HG02759 (cell line): ENCODE data around the gene ANXA1.

ENCODE experiments used
- ATAC-seq: cut with Tn5 transposase; IDR thresholded peaks from one replicate; pipeline ENCODE4 v1.9.1; 2021; ENCODE audit warnings: mild to moderate bottlenecking, moderate library complexity; ENCODE audit not compliant: unreplicated experiment

The ANXA1 gene

DNA sequence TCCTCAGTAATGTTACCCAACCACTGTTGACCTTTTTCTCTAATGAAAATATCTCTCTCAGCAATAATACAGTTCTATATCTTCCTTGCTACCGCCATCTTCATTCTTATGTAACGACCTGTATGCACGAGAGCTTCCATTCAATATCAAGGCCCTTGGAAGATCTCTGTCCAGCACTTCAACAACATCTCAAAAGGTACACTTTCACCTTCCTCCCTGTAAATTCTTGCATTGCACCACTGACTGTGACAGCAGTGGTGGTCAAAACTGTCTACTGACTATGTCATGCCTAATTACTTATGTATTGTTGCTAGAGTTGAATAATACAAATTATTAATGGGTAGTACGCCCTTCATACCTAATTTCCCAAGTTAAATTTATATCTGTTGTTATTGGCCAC lies 53.3 kb downstream of the ANXA1 start:
- no peak for ATAC-seq

DNA sequence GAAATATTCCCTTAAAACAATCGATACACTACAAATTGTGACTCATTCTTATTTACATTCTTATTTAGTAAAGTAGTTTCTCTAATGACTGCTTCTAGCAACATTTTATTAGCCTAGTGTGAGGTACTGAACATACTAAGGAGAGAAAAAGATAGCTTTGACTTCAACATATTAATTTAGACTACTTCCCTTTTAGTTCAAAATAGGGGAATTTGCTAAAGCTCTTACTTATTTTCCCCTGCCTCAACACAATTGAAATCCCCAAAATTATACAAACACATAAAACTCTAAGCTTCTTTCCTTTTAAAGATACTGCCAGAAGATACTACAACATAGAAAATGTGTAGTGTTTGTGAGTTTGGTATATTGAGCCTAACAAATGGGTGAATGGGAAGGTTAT lies 55.2 kb downstream of the ANXA1 start:
- no peak for ATAC-seq

DNA sequence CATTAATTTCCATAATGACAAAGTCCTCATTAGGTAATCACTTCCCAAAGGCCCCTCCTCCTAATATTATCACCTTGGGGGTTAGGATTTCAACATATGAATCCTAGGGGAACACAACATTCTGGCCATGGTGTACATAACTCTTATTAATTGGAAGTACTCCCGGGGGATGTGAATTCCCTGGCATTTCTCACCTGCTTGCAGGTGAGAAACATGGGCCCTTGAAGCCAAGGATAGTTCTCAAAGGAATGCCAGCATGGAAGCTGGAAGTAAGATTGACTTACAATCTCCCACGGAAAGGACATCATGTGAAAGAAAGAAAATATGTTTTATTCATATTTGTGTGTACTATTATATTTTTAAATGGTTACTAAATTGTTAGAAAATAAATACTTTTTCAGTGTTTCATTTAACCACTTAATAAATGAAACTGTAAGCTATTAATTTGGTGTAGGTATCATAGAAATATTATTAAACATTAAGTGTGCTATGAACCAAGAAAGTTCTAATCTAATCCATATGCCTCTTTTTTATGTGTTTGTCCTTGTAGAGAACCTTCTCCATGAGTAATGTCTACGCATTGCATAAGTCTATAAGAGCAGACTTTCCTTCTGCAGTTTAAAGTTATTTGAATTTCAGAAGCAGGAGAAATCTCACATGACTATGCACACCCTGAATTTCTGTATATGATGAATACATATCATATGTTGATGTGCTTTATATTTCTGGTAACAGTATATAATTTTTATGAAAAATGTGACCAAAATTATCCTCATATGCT lies 59.4 kb downstream of the ANXA1 start:
- no peak for ATAC-seq

DNA sequence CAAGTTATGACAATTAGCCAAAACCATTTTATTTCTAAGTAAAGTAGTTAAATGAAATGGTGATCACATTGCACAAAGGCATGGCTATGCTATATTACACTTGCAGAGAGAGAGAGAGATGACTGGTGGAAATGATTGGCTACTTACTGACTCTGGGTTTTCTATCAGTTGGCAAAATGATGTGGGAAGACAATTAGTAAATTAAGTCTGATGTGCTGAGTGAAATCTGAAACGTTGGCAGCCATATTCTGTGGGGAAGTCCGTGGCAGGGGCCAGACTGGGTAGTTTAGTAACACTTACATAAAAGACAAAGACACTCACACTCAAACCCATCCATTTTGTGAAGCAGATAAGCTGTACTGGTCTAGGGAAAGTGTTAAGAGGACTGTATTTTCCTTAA lies 61.6 kb downstream of the ANXA1 start:
- ATAC-seq: no peak

DNA sequence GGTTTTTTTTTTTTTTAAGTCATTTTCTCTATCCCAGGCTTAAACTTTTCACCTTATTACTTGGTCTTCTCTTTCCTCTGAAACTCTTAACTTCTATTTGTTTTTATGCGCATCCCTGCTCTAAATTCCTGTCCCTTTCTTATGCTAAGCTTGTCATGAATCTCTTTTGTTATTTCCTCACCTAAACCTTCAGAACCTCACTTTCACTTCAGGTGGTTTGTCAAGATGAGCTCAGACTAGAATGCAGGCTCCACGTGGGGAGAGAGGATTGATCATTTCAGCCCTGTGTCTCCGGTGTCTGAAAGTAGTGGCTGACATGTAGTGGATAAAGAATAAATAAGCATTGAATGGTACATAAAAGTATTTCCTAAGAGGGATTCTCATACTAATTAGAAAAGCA lies 63.6 kb downstream of the ANXA1 start:
- ATAC-seq: no peak

DNA sequence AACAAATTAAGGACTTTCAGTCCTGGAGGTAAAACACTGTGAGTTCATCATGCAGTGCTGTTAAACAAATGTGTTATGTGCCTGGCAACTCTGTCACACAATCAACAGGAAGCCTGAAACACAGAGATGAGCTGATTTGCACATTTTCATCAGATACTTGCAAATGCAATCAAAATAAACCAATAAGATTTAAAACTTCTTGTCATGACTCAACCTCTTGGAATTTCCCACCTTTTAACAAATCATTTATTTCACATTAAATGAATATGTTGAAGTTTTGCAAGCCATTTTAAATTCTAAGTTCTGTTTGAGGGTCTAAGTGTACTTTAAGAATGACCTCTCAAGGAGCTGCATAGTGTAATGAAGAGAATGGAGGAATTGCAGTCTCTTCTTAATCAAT lies 64.4 kb downstream of the ANXA1 start:
- ATAC-seq: no peak
